CD4-positive, alpha-beta T cell treated with Interleukin-12 subunit alpha and Interleukin-12 subunit beta, for 1 hour (primary cell): ENCODE data around the gene RPS14.

Experiments used
- DNase-seq: peaks from one replicate; pipeline ENCODE4 v3.0.0-alpha.2; 2020

The RPS14 gene

GRCh38 chr5:150449517-150450339 lies at the start of gene RPS14:
TSS of gene RPS14 (minus strand) at chr5:150449739. CDS start at chr5:150447733, 2,006 bp downstream.
- peak; percentile 93 for DNase-seq

- DNase-seq = no peak
Observed at GRCh38 chr5:150498971-150499370, 49.4 kb upstream of the RPS14 start.

- no peak for DNase-seq
Observed at GRCh38 chr5:150498501-150498900, 49.0 kb upstream of the RPS14 start.

- no peak for DNase-seq
Observed at GRCh38 chr5:150497989-150498317, 48.4 kb upstream of the RPS14 start.

GRCh38 chr5:150497274-150497988 lies 47.9 kb upstream of the RPS14 start:
- no peak for DNase-seq

- DNase-seq = no peak
Observed at GRCh38 chr5:150496534-150496933, 47.0 kb upstream of the RPS14 start.

GRCh38 chr5:150496098-150496497 lies 46.6 kb upstream of the RPS14 start:
- DNase-seq = no peak

GRCh38 chr5:150492621-150493020 lies 43.1 kb upstream of the RPS14 start:
- no peak for DNase-seq

- no peak for DNase-seq
Observed at GRCh38 chr5:150491876-150492275, 42.3 kb upstream of the RPS14 start.

- DNase-seq = no peak
Observed at GRCh38 chr5:150490754-150491153, 41.2 kb upstream of the RPS14 start.

GRCh38 chr5:150490296-150490669 lies 40.7 kb upstream of the RPS14 start:
- no peak for DNase-seq

GRCh38 chr5:150489360-150490295 lies 40.1 kb upstream of the RPS14 start:
- DNase-seq = no peak

GRCh38 chr5:150488519-150489359 lies 39.2 kb upstream of the RPS14 start:
- no peak for DNase-seq

- no peak for DNase-seq
Observed at GRCh38 chr5:150487199-150488061, 37.9 kb upstream of the RPS14 start.

GRCh38 chr5:150486402-150487198 lies 37.1 kb upstream of the RPS14 start:
- peak; percentile 51 for DNase-seq

GRCh38 chr5:150485693-150486401 lies 36.3 kb upstream of the RPS14 start:
- DNase-seq = no peak

- no peak for DNase-seq
Observed at GRCh38 chr5:150484964-150485692, 35.6 kb upstream of the RPS14 start.

- DNase-seq = no peak
Observed at GRCh38 chr5:150481972-150482406, 32.5 kb upstream of the RPS14 start.

GRCh38 chr5:150481708-150481965 lies 32.1 kb upstream of the RPS14 start:
- DNase-seq = no peak
